ENCODE data around the gene MAD1L1. TPM values are rescaled to one million over a fixed set of nuclear protein-coding genes. Genes with fewer than 3 reads are reported as not detected.
A peak's percentile ranks its signal among the peaks of the same experiment; 100 is the strongest.

MAD1L1 gene
- total and polyA plus RNA-seq, 2 of the 13 experiments (the other 11 are each of a cell fraction or from before 2014, with no cell fraction given), result 17.4 to 64.7 TPM

GRCh38 chr7:2241580-2242540 is 9.1 kb upstream of the MAD1L1 start, which contains the start of the genes MRM2 and NUDT1 (continued):
- TF ChIP-seq CSRNP2 (CRISPR knock-in tag; conservative IDR thresholded peaks at IDR 0.05; ENCODE audit: low read depth), result peak; percentile 54; the same call in 1 of the 2 replicates
- TF ChIP-seq CENPT (CRISPR knock-in tag; IDR thresholded peaks at IDR 0.05; ENCODE audit: low read depth), result no peak
- TF ChIP-seq ARNTL (CRISPR knock-in tag; IDR thresholded peaks at IDR 0.05), result no peak; the same call in 1 of the 2 replicates
- no peak for TF ChIP-seq SNRNP70 (IDR thresholded peaks at IDR 0.05; ENCODE audit: low read depth, low read length)
- TF ChIP-seq TAF1 (CRISPR knock-in tag; IDR thresholded peaks at IDR 0.05), result peak; percentile 97
- peak; percentile 90; the same call in 1 of the 2 replicates for TF ChIP-seq ZNF724P (CRISPR knock-in tag; IDR thresholded peaks at IDR 0.05; ENCODE audit: borderline replicate concordance)
- TF ChIP-seq ZNF251 (CRISPR knock-in tag; IDR thresholded peaks at IDR 0.05), result no peak
- TF ChIP-seq ZZZ3 (CRISPR knock-in tag; IDR thresholded peaks at IDR 0.05; ENCODE audit: borderline replicate concordance), result 0 out of 2 replicates have a peak, but pooled peaks have one; percentile 22
- peak; percentile 67; the same call in 1 of the 2 replicates for TF ChIP-seq MAF1 (CRISPR knock-in tag; IDR thresholded peaks at IDR 0.05; ENCODE audit: borderline replicate concordance)
- TF ChIP-seq ZNF317 (CRISPR knock-in tag; IDR thresholded peaks at IDR 0.05), result no peak
- TF ChIP-seq THYN1 (CRISPR knock-in tag; IDR thresholded peaks at IDR 0.05; ENCODE audit: borderline replicate concordance, low read depth), result no peak
- peak; percentile 94; the same call in 1 of the 2 replicates for TF ChIP-seq MXD4 (CRISPR knock-in tag; IDR thresholded peaks at IDR 0.05)
- no peak for TF ChIP-seq ZFYVE20 (CRISPR knock-in tag; IDR thresholded peaks at IDR 0.05; ENCODE audit: borderline replicate concordance, low read depth)
- TF ChIP-seq KAT7 (CRISPR knock-in tag; IDR thresholded peaks at IDR 0.05; ENCODE audit: borderline replicate concordance), result peak; percentile 84; the same call in 1 of the 2 replicates
- peak; percentile 80 for TF ChIP-seq SALL2 (CRISPR knock-in tag; IDR thresholded peaks at IDR 0.05)
- TF ChIP-seq GTF2F1 (IDR thresholded peaks at IDR 0.05; ENCODE audit: low read length), result no peak
- TF ChIP-seq ZNF704 (CRISPR knock-in tag; IDR thresholded peaks at IDR 0.05; ENCODE audit: borderline replicate concordance), result 0 out of 2 replicates have a peak, but pooled peaks have one; percentile 48
- 0 out of 2 replicates have a peak, but pooled peaks have one; percentile 50 for TF ChIP-seq THAP8 (CRISPR knock-in tag; IDR thresholded peaks at IDR 0.05; ENCODE audit: borderline replicate concordance)
- TF ChIP-seq ARNT2 (CRISPR knock-in tag; IDR thresholded peaks at IDR 0.05; ENCODE audit: low read depth), result no peak; the same call in none of the 2 replicates
- no peak for TF ChIP-seq KDM4B (CRISPR knock-in tag; IDR thresholded peaks at IDR 0.05)
- 0 out of 2 replicates have a peak, but pooled peaks have one; percentile 6 for TF ChIP-seq ZNF446 (CRISPR knock-in tag; IDR thresholded peaks at IDR 0.05)
- no peak for TF ChIP-seq NCOA5 (CRISPR knock-in tag; IDR thresholded peaks at IDR 0.05)
- 0 out of 2 replicates have a peak, but pooled peaks have one; percentile 30 for TF ChIP-seq ZBTB43 (CRISPR knock-in tag; conservative IDR thresholded peaks at IDR 0.05)

All from HepG2 (cell line).